ENCODE measurements around the gene XPNPEP1.

- TF ChIP-seq GABPA (IDR thresholded peaks at IDR 0.05; ENCODE audit: low read depth): no peak
- TF ChIP-seq CHD2 (IDR thresholded peaks at IDR 0.05; ENCODE audit: low read length, partially characterized antibody): no peak
- no peak for TF ChIP-seq CTCF (IDR thresholded peaks at IDR 0.05)
- TF ChIP-seq NRF1 (IDR thresholded peaks at IDR 0.05; ENCODE audit: low read depth, low read length): no peak
- TF ChIP-seq EP300 (IDR thresholded peaks at IDR 0.05; ENCODE audit: borderline replicate concordance in 1 of 2, low read depth in 1 of 2, low read length in 1 of 2): no peak
- no peak for TF ChIP-seq RFX5 (IDR thresholded peaks at IDR 0.05; ENCODE audit: low read length)
- TF ChIP-seq POLR2AphosphoS5 (IDR thresholded peaks at IDR 0.05; ENCODE audit: low read depth, low read length): no peak
- TF ChIP-seq TAF1 (IDR thresholded peaks at IDR 0.05; ENCODE audit: borderline replicate concordance, low read depth, low read length): no peak
- TF ChIP-seq RAD21 (IDR thresholded peaks at IDR 0.05; ENCODE audit: low read length): no peak
- no peak for TF ChIP-seq RXRA (IDR thresholded peaks at IDR 0.05; ENCODE audit: borderline replicate concordance, low read depth)
- TF ChIP-seq RCOR1 (IDR thresholded peaks at IDR 0.05; ENCODE audit: low read length): no peak
- TF ChIP-seq USF1 (IDR thresholded peaks at IDR 0.05; ENCODE audit: borderline replicate concordance, low read depth): no peak
These were observed 91.5 kb downstream of the XPNPEP1 start for GRCh38 chr10:109831846-109832245.

All from SK-N-SH (cell line).